H1 (cell line): Measurements from ENCODE around the gene CRX. TPM values are rescaled to one million over a fixed set of nuclear protein-coding genes. Genes with fewer than 3 reads are reported as not detected.

Experiments
- EP300 ChIP-seq, 2 experiments: IDR thresholded peaks; 1 replicate in 1 of 2; 2 replicates in 1 of 2; pipeline ENCODE4 v1.6.1; 2011 to 2012; ENCODE audit warnings: low read depth in 2 of 2, low read length in 2 of 2, mild to moderate bottlenecking in 2 of 2, borderline replicate concordance in 1 of 2, inconsistent platforms in 1 of 2, moderate library complexity in 1 of 2
- HDAC2 ChIP-seq, 2 experiments: fragments of 300-600 bp in 1 of 2; sonication (generic) in 1 of 2; IDR thresholded peaks; 2 replicates each; pipeline ENCODE4 v1.6.1; 2011 to 2012; ENCODE audit warnings: low read depth in 2 of 2, low read length in 2 of 2, mild to moderate bottlenecking in 2 of 2, moderate library complexity in 2 of 2, borderline replicate concordance in 1 of 2, inconsistent platforms in 1 of 2
- KDM4A ChIP-seq: IDR thresholded peaks from one replicate; pipeline ENCODE4 v1.7.1; 2012; ENCODE audit warnings: low read depth, mild to moderate bottlenecking, moderate library complexity, low read length, inconsistent platforms; ENCODE audit not compliant: severe bottlenecking
- POLR2AphosphoS5 ChIP-seq: IDR thresholded peaks from 2 replicates; pipeline ENCODE4 v1.6.1; 2011; ENCODE audit warnings: low read depth, low read length
- RAD21 ChIP-seq, 2 experiments: IDR thresholded peaks in 1 of 2; conservative IDR thresholded peaks in 1 of 2; 2 replicates each; pipeline ENCODE4 v1.6.1; 2011; ENCODE audit warnings: low read depth in 2 of 2, low read length in 2 of 2, improper control_type of control experiment in 1 of 2, inconsistent platforms in 1 of 2, mild to moderate bottlenecking in 1 of 2, moderate library complexity in 1 of 2
- SIX5 ChIP-seq: IDR thresholded peaks from 2 replicates; pipeline ENCODE4 v1.6.1; 2011; ENCODE audit warnings: mild to moderate bottlenecking, low read depth, low read length
- SP4 ChIP-seq: IDR thresholded peaks from 2 replicates; pipeline ENCODE4 v1.6.1; 2012; ENCODE audit warnings: low read length, inconsistent platforms
- ZNF274 ChIP-seq: IDR thresholded peaks from 2 replicates; pipeline ENCODE4 v1.7.0; 2012; ENCODE audit warnings: low read length, borderline replicate concordance; ENCODE audit errors: extremely low read depth
- polyA plus RNA-seq, 7 experiments: library from polyadenylated mRNA; depleted of rRNA in 3 of 7; stranded (reverse) in 5 of 7; unstranded in 2 of 7; fragments of >200 nt in 5 of 7; fragments of 200-250 nt in 2 of 7; gene quantifications; 1 replicate in 5 of 7; 2 replicates in 1 of 7; 4 replicates in 1 of 7; pipeline versions ENCODE4 v1.2.1 to v1.2.3, GENCODE V29; 2011 to 2013; ENCODE audit warnings: missing spikeins in 2 of 7, mixed read lengths in 2 of 7
- total RNA-seq: library from RNA; stranded (reverse); fragmentation: NEBNext Ultra II Directional; extraction: Animal tissue kit (Norgen Biotek cat#: 25700); gene quantifications from 2 replicates; pipeline ENCODE4 v1.2.1, GENCODE V29; 2021

Gene CRX
- total and polyA plus RNA-seq, 2 of the 8 experiments (the other 6 are each of a cell fraction or from before 2014, with no cell fraction given) = 0.08 TPM; not detected in 1

DNA sequence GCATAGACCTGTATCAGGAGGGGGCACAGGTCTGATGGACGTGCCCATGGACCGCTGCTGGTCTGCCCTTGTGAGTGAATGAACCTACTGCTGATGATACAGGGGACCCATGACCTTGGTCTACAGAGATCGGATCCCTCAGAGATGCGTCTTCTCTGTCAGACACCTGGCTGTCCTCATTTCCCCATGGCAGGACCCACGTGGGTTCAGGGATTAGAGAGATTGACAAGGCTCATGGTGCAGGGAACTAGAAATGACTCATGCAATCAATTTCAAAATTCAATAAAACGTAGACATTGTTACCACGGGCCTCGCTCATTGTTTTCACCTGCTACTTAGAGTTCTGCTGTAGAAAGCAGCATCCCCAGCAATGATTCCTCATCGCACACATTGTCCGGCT lies 16.4 kb upstream of the CRX start (continued):
- TF ChIP-seq ZNF274 (no peak), RAD21 (IDR thresholded peaks at IDR 0.05 in 1 of 2, conservative IDR thresholded peaks at IDR 0.05 in 1 of 2; ENCODE audit: low read depth in 2 of 2, low read length in 2 of 2) (no peak), SIX5 (no peak), HDAC2 (IDR thresholded peaks at IDR 0.05; ENCODE audit: borderline replicate concordance in 1 of 2, low read depth in 2 of 2, low read length in 2 of 2) (no peak), SP4 (no peak), KDM4A (no peak), POLR2AphosphoS5 (no peak), EP300 (IDR thresholded peaks at IDR 0.05; ENCODE audit: borderline replicate concordance in 1 of 2, low read depth in 2 of 2, low read length in 2 of 2) (no peak)
